H1 (cell line): ENCODE data around the gene C22orf23. TPM values are rescaled to one million over a fixed set of nuclear protein-coding genes. Genes with fewer than 3 reads are reported as not detected.

ENCODE experiments used
- CHD2 ChIP-seq: IDR thresholded peaks from 2 replicates; pipeline ENCODE4 v1.6.1; 2012; ENCODE audit warnings: low read length, improper control_type of control experiment
- KDM5A ChIP-seq: fragments of 200-600 bp; IDR thresholded peaks from 2 replicates; pipeline ENCODE4 v1.7.1; 2012; ENCODE audit warnings: mild to moderate bottlenecking, low read length, inconsistent platforms, mixed read lengths
- PHF8 ChIP-seq: fragments of 200-600 bp; sonication (generic); conservative IDR thresholded peaks from 2 replicates; pipeline ENCODE4 v1.7.1; 2012; ENCODE audit warnings: low read depth, mild to moderate bottlenecking, inconsistent platforms, low read length, moderate library complexity
- POLR2A ChIP-seq, 2 experiments: IDR thresholded peaks; 1 replicate in 1 of 2; 2 replicates in 1 of 2; pipeline ENCODE4 v1.6.1; 2011; ENCODE audit warnings: low read depth in 2 of 2, low read length in 2 of 2, mild to moderate bottlenecking in 2 of 2; ENCODE audit errors: control extremely low read depth in 1 of 2
- SIN3A ChIP-seq, 2 experiments: IDR thresholded peaks in 1 of 2; conservative IDR thresholded peaks in 1 of 2; 2 replicates each; pipeline ENCODE4 v1.6.1; 2011 to 2012; ENCODE audit warnings: low read length in 2 of 2, improper control_type of control experiment in 1 of 2, low read depth in 1 of 2, mild to moderate bottlenecking in 1 of 2
- SIRT6 ChIP-seq: IDR thresholded peaks from one replicate; pipeline ENCODE4 v1.7.1; 2012; ENCODE audit warnings: low read length, inconsistent platforms
- TEAD4 ChIP-seq: IDR thresholded peaks from 2 replicates; pipeline ENCODE4 v1.6.1; 2012; ENCODE audit warnings: low read depth, low read length, inconsistent platforms, mixed read lengths
- polyA plus RNA-seq, 7 experiments: library from polyadenylated mRNA; depleted of rRNA in 3 of 7; stranded (reverse) in 5 of 7; unstranded in 2 of 7; fragments of >200 nt in 5 of 7; fragments of 200-250 nt in 2 of 7; gene quantifications; 1 replicate in 5 of 7; 2 replicates in 1 of 7; 4 replicates in 1 of 7; pipeline versions ENCODE4 v1.2.1 to v1.2.3, GENCODE V29; 2011 to 2013; ENCODE audit warnings: missing spikeins in 2 of 7, mixed read lengths in 2 of 7
- total RNA-seq: library from RNA; stranded (reverse); fragmentation: NEBNext Ultra II Directional; extraction: Animal tissue kit (Norgen Biotek cat#: 25700); gene quantifications from 2 replicates; pipeline ENCODE4 v1.2.1, GENCODE V29; 2021
- TF ChIP-seq, protein P1 (sequence below): fragments of 300-600 bp; sonication (generic); IDR thresholded peaks from 2 replicates; pipeline ENCODE4 v1.7.1; 2012; ENCODE audit warnings: low read length, moderate library complexity, mild to moderate bottlenecking, inconsistent platforms; ENCODE audit not compliant: insufficient replicate concordance

C22orf23 gene
- total and polyA plus RNA-seq, 2 of the 8 experiments (the other 6 are each of a cell fraction or from before 2014, with no cell fraction given): 0.50 to 0.54 TPM

DNA sequence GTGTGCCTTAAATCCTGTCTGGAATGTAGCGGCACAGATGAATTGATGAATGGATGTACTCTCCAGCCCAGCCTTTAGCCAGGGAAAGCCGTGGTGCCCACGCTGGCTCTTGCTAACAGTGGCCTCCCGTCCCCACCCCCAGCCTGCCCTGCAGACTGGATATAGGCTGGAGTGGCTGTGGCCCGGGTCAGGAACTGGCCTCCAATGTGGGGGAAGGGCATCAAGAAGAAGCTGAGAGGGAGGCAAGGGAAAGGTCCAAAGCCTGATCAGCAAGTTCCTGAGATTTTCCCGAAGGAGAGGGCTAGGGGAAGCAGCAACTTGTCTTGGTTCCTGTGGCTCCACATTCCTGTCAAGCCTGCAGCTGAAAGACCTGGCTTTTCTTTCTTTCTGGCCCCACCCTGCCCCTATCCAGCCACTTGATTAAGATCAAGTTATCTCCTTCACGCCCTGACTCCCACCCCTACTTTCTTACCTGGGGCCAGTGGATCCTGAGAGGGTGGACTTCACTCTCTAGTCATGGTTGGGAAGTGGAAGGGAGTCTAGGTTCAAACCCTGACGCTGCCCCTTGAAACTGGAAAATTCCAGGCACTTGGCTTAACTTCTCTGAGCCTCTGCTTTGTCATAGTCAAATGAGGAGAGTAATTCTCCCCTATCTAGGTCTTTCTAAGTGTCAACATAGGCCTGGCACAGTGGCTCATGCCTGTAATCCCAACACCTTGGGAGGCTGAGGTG, 58.3 kb downstream of the C22orf23 start (continued):
- TF ChIP-seq, protein P1, sequence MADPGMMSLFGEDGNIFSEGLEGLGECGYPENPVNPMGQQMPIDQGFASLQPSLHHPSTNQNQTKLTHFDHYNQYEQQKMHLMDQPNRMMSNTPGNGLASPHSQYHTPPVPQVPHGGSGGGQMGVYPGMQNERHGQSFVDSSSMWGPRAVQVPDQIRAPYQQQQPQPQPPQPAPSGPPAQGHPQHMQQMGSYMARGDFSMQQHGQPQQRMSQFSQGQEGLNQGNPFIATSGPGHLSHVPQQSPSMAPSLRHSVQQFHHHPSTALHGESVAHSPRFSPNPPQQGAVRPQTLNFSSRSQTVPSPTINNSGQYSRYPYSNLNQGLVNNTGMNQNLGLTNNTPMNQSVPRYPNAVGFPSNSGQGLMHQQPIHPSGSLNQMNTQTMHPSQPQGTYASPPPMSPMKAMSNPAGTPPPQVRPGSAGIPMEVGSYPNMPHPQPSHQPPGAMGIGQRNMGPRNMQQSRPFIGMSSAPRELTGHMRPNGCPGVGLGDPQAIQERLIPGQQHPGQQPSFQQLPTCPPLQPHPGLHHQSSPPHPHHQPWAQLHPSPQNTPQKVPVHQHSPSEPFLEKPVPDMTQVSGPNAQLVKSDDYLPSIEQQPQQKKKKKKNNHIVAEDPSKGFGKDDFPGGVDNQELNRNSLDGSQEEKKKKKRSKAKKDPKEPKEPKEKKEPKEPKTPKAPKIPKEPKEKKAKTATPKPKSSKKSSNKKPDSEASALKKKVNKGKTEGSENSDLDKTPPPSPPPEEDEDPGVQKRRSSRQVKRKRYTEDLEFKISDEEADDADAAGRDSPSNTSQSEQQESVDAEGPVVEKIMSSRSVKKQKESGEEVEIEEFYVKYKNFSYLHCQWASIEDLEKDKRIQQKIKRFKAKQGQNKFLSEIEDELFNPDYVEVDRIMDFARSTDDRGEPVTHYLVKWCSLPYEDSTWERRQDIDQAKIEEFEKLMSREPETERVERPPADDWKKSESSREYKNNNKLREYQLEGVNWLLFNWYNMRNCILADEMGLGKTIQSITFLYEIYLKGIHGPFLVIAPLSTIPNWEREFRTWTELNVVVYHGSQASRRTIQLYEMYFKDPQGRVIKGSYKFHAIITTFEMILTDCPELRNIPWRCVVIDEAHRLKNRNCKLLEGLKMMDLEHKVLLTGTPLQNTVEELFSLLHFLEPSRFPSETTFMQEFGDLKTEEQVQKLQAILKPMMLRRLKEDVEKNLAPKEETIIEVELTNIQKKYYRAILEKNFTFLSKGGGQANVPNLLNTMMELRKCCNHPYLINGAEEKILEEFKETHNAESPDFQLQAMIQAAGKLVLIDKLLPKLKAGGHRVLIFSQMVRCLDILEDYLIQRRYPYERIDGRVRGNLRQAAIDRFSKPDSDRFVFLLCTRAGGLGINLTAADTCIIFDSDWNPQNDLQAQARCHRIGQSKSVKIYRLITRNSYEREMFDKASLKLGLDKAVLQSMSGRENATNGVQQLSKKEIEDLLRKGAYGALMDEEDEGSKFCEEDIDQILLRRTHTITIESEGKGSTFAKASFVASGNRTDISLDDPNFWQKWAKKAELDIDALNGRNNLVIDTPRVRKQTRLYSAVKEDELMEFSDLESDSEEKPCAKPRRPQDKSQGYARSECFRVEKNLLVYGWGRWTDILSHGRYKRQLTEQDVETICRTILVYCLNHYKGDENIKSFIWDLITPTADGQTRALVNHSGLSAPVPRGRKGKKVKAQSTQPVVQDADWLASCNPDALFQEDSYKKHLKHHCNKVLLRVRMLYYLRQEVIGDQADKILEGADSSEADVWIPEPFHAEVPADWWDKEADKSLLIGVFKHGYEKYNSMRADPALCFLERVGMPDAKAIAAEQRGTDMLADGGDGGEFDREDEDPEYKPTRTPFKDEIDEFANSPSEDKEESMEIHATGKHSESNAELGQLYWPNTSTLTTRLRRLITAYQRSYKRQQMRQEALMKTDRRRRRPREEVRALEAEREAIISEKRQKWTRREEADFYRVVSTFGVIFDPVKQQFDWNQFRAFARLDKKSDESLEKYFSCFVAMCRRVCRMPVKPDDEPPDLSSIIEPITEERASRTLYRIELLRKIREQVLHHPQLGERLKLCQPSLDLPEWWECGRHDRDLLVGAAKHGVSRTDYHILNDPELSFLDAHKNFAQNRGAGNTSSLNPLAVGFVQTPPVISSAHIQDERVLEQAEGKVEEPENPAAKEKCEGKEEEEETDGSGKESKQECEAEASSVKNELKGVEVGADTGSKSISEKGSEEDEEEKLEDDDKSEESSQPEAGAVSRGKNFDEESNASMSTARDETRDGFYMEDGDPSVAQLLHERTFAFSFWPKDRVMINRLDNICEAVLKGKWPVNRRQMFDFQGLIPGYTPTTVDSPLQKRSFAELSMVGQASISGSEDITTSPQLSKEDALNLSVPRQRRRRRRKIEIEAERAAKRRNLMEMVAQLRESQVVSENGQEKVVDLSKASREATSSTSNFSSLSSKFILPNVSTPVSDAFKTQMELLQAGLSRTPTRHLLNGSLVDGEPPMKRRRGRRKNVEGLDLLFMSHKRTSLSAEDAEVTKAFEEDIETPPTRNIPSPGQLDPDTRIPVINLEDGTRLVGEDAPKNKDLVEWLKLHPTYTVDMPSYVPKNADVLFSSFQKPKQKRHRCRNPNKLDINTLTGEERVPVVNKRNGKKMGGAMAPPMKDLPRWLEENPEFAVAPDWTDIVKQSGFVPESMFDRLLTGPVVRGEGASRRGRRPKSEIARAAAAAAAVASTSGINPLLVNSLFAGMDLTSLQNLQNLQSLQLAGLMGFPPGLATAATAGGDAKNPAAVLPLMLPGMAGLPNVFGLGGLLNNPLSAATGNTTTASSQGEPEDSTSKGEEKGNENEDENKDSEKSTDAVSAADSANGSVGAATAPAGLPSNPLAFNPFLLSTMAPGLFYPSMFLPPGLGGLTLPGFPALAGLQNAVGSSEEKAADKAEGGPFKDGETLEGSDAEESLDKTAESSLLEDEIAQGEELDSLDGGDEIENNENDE: no peak
- TF ChIP-seq TEAD4 (peak; percentile 41; the same call in 1 of the 2 replicates), POLR2A (IDR thresholded peaks at IDR 0.05; ENCODE audit: control extremely low read depth in 1 of 2, low read depth in 2 of 2, low read length in 2 of 2) (peak in 1 of 2 experiments; percentile 52; a peak in 1 of 3 replicates), PHF8 (no peak), KDM5A (no peak), CHD2 (peak; percentile 28; the same call in 1 of the 2 replicates), SIRT6 (no peak), SIN3A (conservative IDR thresholded peaks at IDR 0.05 in 1 of 2, IDR thresholded peaks at IDR 0.05 in 1 of 2; ENCODE audit: low read depth in 1 of 2, low read length in 2 of 2) (0 out of 4 replicates have a peak, but pooled peaks of 1 of the 2 experiments have one; percentile 27)
